Osteoblast (primary cell): ENCODE data around the gene MAPK6. TPM values are rescaled to one million over a fixed set of nuclear protein-coding genes. Genes with fewer than 3 reads are reported as not detected.
A peak's percentile ranks its signal among the peaks of the same experiment; 100 is the strongest.
"Not testable (repeated sequence)": the region's sequence is repeated elsewhere in the genome, so short reads cannot be mapped to it uniquely, and the experiment has no call there.

Source experiments
- DNase-seq: peaks from one replicate; pipeline ENCODE4 v3.0.0; 2011; ENCODE audit warnings: low spot score, mixed read lengths; ENCODE audit not compliant: insufficient read length; ENCODE audit errors: missing footprints
- H2AFZ ChIP-seq: 2 replicates; pipeline ENCODE4 v1.6.0; 2011; ENCODE audit warnings: mild to moderate bottlenecking, low read length
- H3K27ac ChIP-seq: 2 replicates; pipeline ENCODE4 v1.5.1; 2011; ENCODE audit warnings: mild to moderate bottlenecking, low read depth, low read length, moderate library complexity
- H3K27me3 ChIP-seq: 2 replicates; pipeline ENCODE4 v1.6.0; 2012; ENCODE audit warnings: mild to moderate bottlenecking, control low read depth, inconsistent platforms, low read length, moderate library complexity; ENCODE audit not compliant: insufficient read depth
- H3K36me3 ChIP-seq: 2 replicates; pipeline ENCODE4 v1.5.1; 2011; ENCODE audit warnings: mild to moderate bottlenecking, low read length, control low read depth, moderate library complexity; ENCODE audit not compliant: insufficient read depth
- H3K4me1 ChIP-seq: 2 replicates; pipeline ENCODE4 v1.5.1; 2011; ENCODE audit warnings: mild to moderate bottlenecking, low read length, control low read depth, moderate library complexity; ENCODE audit not compliant: insufficient read depth
- H3K4me2 ChIP-seq: 2 replicates; pipeline ENCODE4 v1.6.0; 2011; ENCODE audit warnings: mild to moderate bottlenecking, low read length; ENCODE audit not compliant: insufficient read depth
- H3K4me3 ChIP-seq: fragments of 200-600 bp; sonication (generic); 3 replicates; pipeline ENCODE4 v1.5.1; 2012; ENCODE audit warnings: mild to moderate bottlenecking, low read length, inconsistent platforms; ENCODE audit not compliant: insufficient read depth
- H3K79me2 ChIP-seq: 2 replicates; pipeline ENCODE4 v1.6.0; 2012; ENCODE audit warnings: mild to moderate bottlenecking, low read length, control low read depth, inconsistent platforms; ENCODE audit not compliant: insufficient read depth
- H3K9me3 ChIP-seq: 2 replicates; pipeline ENCODE4 v1.5.1; 2011; ENCODE audit warnings: low read depth, low read length, control low read depth
- H4K20me1 ChIP-seq: 2 replicates; pipeline ENCODE4 v1.6.0; 2012; ENCODE audit warnings: mild to moderate bottlenecking, low read length, control low read depth; ENCODE audit not compliant: insufficient read depth
- total RNA-seq: library from RNA; depleted of rRNA; stranded (reverse); fragments of >200 nt; gene quantifications from 2 replicates; pipeline ENCODE4 v1.2.3, GENCODE V29; 2012
- TF ChIP-seq, protein P1 (sequence below): IDR thresholded peaks from 2 replicates; pipeline ENCODE4 v1.5.1; 2011; ENCODE audit warnings: mild to moderate bottlenecking, low read depth, low read length, moderate library complexity; ENCODE audit errors: extremely low read depth

MAPK6 gene
- total RNA-seq, 1 donor = 86.9 TPM

DNA sequence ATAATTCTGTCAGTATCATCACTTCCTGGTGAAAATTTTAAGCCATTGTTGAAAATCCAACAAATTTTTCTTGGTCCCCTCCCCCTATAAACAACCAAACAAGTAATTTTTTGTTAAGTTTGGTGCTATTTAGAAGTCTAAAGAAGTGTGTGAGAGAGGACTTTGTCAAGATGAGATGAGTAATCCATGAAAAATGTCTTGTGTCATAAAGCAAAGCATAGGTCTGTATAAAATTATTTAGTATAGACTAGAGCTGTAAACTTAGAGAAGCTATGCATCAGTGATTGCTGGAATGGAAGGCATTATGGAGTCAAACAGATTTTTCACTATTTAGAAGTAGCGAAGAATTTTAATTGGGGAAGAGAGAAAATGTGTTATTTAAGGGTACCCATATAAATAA, 31.4 kb downstream of the MAPK6 start:
- Histone ChIP-seq H2AFZ (no peak overlapping the region), H3K27ac (no peak overlapping the region), H3K4me1 (peaks cover 10% of the 10 kb centered on the region), H3K27me3 (no peaks in the 10 kb centered on the region), H3K79me2 (peaks cover 69% of the 10 kb centered on the region), H4K20me1 (peaks cover 16% of the 10 kb centered on the region), H3K36me3 (peaks cover 28% of the 10 kb centered on the region), H3K4me2 (no peak overlapping the region), H3K4me3 (no peak overlapping the region), H3K9me3 (no peaks in the 10 kb centered on the region)
- peak; percentile 18 for DNase-seq
- TF ChIP-seq, protein P1, sequence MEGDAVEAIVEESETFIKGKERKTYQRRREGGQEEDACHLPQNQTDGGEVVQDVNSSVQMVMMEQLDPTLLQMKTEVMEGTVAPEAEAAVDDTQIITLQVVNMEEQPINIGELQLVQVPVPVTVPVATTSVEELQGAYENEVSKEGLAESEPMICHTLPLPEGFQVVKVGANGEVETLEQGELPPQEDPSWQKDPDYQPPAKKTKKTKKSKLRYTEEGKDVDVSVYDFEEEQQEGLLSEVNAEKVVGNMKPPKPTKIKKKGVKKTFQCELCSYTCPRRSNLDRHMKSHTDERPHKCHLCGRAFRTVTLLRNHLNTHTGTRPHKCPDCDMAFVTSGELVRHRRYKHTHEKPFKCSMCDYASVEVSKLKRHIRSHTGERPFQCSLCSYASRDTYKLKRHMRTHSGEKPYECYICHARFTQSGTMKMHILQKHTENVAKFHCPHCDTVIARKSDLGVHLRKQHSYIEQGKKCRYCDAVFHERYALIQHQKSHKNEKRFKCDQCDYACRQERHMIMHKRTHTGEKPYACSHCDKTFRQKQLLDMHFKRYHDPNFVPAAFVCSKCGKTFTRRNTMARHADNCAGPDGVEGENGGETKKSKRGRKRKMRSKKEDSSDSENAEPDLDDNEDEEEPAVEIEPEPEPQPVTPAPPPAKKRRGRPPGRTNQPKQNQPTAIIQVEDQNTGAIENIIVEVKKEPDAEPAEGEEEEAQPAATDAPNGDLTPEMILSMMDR = no peak

DNA sequence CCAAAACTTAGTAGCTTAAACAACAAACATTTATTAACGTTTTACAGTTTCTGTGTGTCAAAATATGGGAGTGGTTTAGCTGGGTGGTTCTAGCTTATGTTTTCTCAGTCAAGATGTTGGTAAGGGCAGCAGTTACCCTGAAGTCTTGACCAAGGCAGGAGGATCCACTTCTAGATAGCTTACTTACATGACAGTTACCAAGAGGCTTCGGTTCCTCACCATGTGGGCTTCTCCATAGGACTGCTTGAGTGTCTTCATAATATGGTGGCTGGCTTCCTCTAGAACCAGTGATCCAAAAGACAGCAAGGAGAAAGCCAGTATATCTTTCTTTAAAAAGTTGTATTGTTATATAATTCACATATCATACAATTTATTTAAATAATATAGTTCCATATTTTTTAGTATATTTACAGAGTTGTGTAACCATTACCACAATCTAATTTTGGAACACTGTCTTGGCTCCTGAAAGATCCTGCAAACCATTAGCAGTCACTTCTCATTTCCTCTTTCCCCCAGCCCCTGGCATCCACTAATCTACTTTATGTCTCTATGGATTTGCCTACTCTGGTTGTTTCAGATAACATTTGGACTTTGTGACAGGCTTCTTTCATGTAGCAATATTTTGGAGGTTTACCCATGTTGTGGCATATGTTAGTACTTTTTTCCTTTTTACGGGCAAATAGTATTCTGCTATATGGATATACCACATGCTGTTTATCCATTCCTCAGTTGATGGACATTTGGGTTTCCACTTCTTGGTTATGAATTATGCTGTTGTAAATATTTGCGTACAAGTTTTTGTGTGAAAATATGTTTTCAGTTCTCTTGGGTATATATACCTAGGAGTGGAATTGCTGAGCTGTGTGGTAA, 33.3 kb downstream of the MAPK6 start:
- Histone ChIP-seq H3K36me3 (peaks cover 32% of the 10 kb centered on the region), H3K79me2 (peaks cover 68% of the 10 kb centered on the region)
- DNase-seq = no peak

GRCh38 chr15:52054381-52054780, 35.4 kb downstream of the MAPK6 start:
- Histone ChIP-seq H3K36me3 (peaks cover 43% of the 10 kb centered on the region), H3K79me2 (peaks cover 58% of the 10 kb centered on the region), H4K20me1 (peaks cover 11% of the 10 kb centered on the region), H3K4me2 (no peak overlapping the region), H3K4me3 (no peak overlapping the region), H3K9me3 (no peaks in the 10 kb centered on the region), H3K27ac (no peak overlapping the region), H2AFZ (no peak overlapping the region), H3K4me1 (peaks cover 10% of the 10 kb centered on the region), H3K27me3 (no peaks in the 10 kb centered on the region)
- DNase-seq = no peak
- TF ChIP-seq, protein P1 = no peak

More for the DNA sequence above, 33.3 kb downstream of the MAPK6 start:
- no peak overlapping the region for H3K4me3 ChIP-seq
- H3K27ac ChIP-seq = peak overlapping the region; percentile 17
- H3K9me3 ChIP-seq = no peaks in the 10 kb centered on the region
- no peaks in the 10 kb centered on the region for H3K27me3 ChIP-seq
- H4K20me1 ChIP-seq = peaks cover 15% of the 10 kb centered on the region
- peaks cover 10% of the 10 kb centered on the region for H3K4me1 ChIP-seq
- TF ChIP-seq, protein P1 = no peak
- H2AFZ ChIP-seq = no peak overlapping the region
- H3K4me2 ChIP-seq = no peak overlapping the region

DNA sequence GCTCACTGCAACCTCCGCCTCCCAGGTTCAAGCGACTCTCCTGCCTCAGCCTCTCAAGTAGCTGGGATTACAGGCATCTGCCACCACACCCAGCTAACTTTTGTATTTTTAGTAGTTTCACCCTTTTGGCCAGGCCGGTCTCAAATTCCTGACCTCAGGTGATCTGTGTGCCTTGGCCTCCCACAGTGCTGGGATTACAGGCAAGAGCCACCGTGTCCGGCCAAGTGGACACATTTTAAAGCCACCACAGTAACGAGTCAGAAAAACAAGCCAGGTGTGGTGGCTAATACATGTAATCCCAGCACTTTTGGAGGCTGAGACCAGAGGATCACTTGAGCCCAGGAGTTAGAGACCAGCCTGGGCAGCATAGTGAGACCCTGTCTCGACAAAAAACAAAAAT, 35.8 kb downstream of the MAPK6 start:
- not testable (repeated sequence) for H3K4me3 ChIP-seq, H2AFZ ChIP-seq, H3K9me3 ChIP-seq, H3K4me1 ChIP-seq, H3K27me3 ChIP-seq, H3K4me2 ChIP-seq, DNase-seq
- Histone ChIP-seq H4K20me1 (peaks cover 11% of the 10 kb centered on the region), H3K36me3 (peaks cover 48% of the 10 kb centered on the region), H3K27ac (peak overlapping the region; percentile 32), H3K79me2 (peaks cover 56% of the 10 kb centered on the region)
